GM19438 (cell line): ENCODE data around the gene SATL1.
"Not testable (repeated sequence)": the region's sequence is repeated elsewhere in the genome, so short reads cannot be mapped to it uniquely, and the experiment has no call there.

Source experiments
- ATAC-seq: cut with Tn5 transposase; IDR thresholded peaks from one replicate; pipeline ENCODE4 v1.9.1; 2021; ENCODE audit warnings: low read depth; ENCODE audit not compliant: unreplicated experiment

SATL1 gene

GRCh38 chrX:85111347-85111746 lies 132.2 kb downstream of the SATL1 start:
- no peak for ATAC-seq

GRCh38 chrX:85109235-85109634 lies 134.3 kb downstream of the SATL1 start:
- no peak for ATAC-seq

GRCh38 chrX:85108165-85108564 lies 135.4 kb downstream of the SATL1 start:
- no peak for ATAC-seq

- ATAC-seq: no peak
Observed at GRCh38 chrX:85107407-85107806, 136.2 kb downstream of the SATL1 start.

- ATAC-seq: no peak
Observed at GRCh38 chrX:85089321-85089840, 154.2 kb downstream of the SATL1 start.

- peak; percentile 94 for ATAC-seq
Observed at GRCh38 chrX:85084770-85085393, 158.7 kb downstream of the SATL1 start.

- not testable (repeated sequence) for ATAC-seq
Observed at GRCh38 chrX:85077247-85077646, 166.3 kb downstream of the SATL1 start.

- ATAC-seq: no peak
Observed at GRCh38 chrX:85065512-85066198, 177.9 kb downstream of the SATL1 start.

- no peak for ATAC-seq
Observed at GRCh38 chrX:85052636-85053343, 190.8 kb downstream of the SATL1 start.

- ATAC-seq: no peak
Observed at GRCh38 chrX:85052205-85052604, 191.4 kb downstream of the SATL1 start.

- no peak for ATAC-seq
Observed at GRCh38 chrX:85051627-85052026, 192.0 kb downstream of the SATL1 start.
